ENCODE measurements around the gene NAXD.

Gene NAXD

GRCh38 chr13:110581506-110582185 is 33.7 kb upstream of the NAXD start:
- no peak overlapping the region for H3K4me3 ChIP-seq (replicated peaks; ENCODE audit: low read depth, low read length)
- no peak for DNase-seq (ENCODE audit: low read depth)
- no peak for TF ChIP-seq CTCF (IDR thresholded peaks at IDR 0.05; ENCODE audit: low read length, missing control alignments)

DNA sequence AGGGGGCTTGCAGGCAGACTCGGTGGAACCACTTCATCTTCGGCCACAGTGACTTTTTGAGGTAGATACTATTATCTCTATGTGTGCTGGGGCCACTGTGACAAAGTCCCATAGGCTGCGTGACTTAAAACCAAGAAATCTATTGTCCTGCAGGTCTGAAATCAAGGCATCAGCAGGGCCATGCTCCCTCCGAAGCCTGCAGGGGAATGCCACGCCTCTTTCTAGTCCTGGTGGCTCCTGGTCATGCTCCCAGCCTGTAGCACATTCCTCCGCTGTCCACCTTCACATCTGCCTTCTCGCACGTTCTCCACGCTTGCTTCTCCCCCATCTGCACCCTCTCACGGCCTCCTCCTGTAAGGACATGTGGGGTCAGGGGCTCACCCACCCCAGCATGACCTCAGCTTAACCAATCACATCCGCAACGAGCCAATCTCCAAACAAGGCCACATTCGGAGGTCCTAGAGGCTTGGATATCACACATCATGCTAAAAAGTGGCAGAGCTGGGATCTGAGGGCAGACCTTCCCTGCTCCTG is 32.9 kb upstream of the NAXD start:
- H3K4me3 ChIP-seq (replicated peaks; ENCODE audit: low read depth, low read length): no peak overlapping the region
- DNase-seq (ENCODE audit: low read depth): no peak
- no peak for TF ChIP-seq CTCF (IDR thresholded peaks at IDR 0.05; ENCODE audit: low read length, missing control alignments)

DNA sequence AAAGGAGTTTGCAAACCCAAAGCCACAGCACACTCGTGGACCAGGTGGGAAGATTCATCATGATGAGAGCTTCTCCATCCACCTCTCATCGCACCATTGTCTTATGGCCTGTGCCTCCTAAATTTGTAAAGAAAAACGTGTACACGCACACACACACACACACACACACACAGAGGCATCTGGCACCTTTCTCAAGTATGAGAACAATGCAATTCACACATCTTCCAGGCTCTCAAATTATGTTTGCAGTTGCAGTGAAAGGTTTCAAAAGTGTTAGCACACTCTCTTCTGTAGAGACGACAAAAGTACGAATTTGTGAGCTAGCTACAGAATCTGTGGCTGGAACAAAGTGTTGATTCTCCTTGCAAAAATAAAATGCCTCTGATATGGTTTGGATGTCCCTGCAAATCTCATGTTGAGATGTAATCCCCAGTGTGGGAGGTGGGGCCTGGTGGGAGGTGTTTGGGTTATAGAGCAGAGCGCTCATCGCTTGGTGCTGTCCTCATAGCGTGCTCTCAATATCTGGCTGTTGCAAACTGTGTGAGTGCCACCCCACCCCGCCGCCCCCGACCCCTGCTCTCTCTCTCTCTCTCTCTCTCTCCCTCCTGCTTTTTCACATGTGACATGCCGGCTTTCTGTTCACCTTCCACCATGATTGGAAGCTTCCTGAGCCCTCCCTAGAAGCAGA is 32.0 kb upstream of the NAXD start:
- TF ChIP-seq CTCF (IDR thresholded peaks at IDR 0.05; ENCODE audit: low read length, missing control alignments): no peak
- no peak for DNase-seq (ENCODE audit: low read depth)
- no peak overlapping the region for H3K4me3 ChIP-seq (replicated peaks; ENCODE audit: low read depth, low read length)

- DNase-seq (ENCODE audit: low read depth): no peak
- no peak for TF ChIP-seq CTCF (IDR thresholded peaks at IDR 0.05; ENCODE audit: low read length, missing control alignments)
- no peak overlapping the region for H3K4me3 ChIP-seq (replicated peaks; ENCODE audit: low read depth, low read length)
These were observed 25.5 kb upstream of the NAXD start for GRCh38 chr13:110589793-110590390.

DNA sequence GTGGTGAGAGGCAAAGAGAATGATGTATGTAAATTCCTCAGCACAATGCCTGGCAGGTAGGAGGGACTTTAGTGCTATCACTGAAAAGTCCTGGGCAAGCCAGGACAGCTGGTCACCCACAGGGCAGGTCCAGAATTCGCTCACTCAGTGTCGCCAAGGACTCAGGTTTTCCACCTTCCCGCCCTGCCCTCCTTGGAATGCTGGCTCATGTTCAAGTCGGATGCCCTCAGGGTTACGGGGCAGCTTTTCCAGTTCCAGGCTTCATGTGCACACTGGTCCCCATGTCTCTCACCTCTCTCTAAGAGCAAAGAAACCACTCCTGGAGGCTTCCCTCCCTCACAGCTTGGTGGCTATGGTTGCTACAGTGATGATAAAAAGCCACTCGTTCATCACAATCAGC is 24.8 kb upstream of the NAXD start:
- H3K4me3 ChIP-seq (replicated peaks; ENCODE audit: low read depth, low read length): no peak overlapping the region
- no peak for TF ChIP-seq CTCF (IDR thresholded peaks at IDR 0.05; ENCODE audit: low read length, missing control alignments)
- no peak for DNase-seq (ENCODE audit: low read depth)

DNA sequence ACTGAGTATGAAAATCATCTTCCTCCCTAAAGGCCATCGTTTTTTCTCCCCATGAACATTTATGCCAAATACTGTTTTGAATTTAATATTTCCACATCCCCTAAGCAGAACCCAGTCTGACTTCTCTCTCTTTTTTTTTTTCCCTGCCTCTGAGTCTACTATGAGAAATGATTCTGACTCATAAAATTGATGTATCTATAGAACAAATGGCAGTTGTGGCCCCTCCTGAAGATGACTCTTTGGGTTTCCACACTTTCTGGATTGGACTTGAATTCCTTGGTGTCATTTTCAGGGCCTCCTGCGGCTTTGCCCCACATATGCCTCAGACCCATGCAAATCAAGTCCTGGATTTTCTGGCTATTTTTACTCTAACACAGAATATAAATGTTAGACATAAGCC is 22.7 kb upstream of the NAXD start:
- H3K4me3 ChIP-seq (replicated peaks; ENCODE audit: low read depth, low read length): no peak overlapping the region
- no peak for TF ChIP-seq CTCF (IDR thresholded peaks at IDR 0.05; ENCODE audit: low read length, missing control alignments)
- no peak for DNase-seq (ENCODE audit: low read depth)

Measured in fibroblast of pulmonary artery (primary cell).